GM03348 (cell line): ENCODE results near the gene PIBF1.
"Not testable (repeated sequence)": the region's sequence is repeated elsewhere in the genome, so short reads cannot be mapped to it uniquely, and the experiment has no call there.

Experiments used
- DNase-seq: peaks from one replicate; pipeline ENCODE4 v3.0.0; 2012; ENCODE audit warnings: low spot score

PIBF1 gene

GRCh38 chr13:72908416-72908815 lies 126.5 kb downstream of the PIBF1 start:
- DNase-seq: no peak

GRCh38 chr13:72911981-72912380 lies 130.0 kb downstream of the PIBF1 start:
- no peak for DNase-seq

- peak; percentile 9 for DNase-seq
Measured at GRCh38 chr13:72920097-72920496, 138.2 kb downstream of the PIBF1 start.

GRCh38 chr13:72931311-72931710 lies 149.4 kb downstream of the PIBF1 start:
- no peak for DNase-seq

GRCh38 chr13:72932250-72932649 lies 150.3 kb downstream of the PIBF1 start:
- DNase-seq: no peak

GRCh38 chr13:72946267-72946666 lies 164.3 kb downstream of the PIBF1 start:
- not testable (repeated sequence) for DNase-seq

GRCh38 chr13:72952529-72953141 lies 170.7 kb downstream of the PIBF1 start:
- no peak for DNase-seq

- DNase-seq: no peak
Measured at GRCh38 chr13:72953391-72953965, 171.5 kb downstream of the PIBF1 start.

GRCh38 chr13:72959643-72960042 lies 177.7 kb downstream of the PIBF1 start:
- DNase-seq: no peak

GRCh38 chr13:72960114-72960513 lies 178.2 kb downstream of the PIBF1 start:
- no peak for DNase-seq

GRCh38 chr13:72960541-72960940 lies 178.6 kb downstream of the PIBF1 start:
- DNase-seq: no peak

GRCh38 chr13:72963762-72964161 lies 181.8 kb downstream of the PIBF1 start:
- DNase-seq: no peak

GRCh38 chr13:72970301-72970880 lies 188.5 kb downstream of the PIBF1 start:
- DNase-seq: no peak

- DNase-seq: no peak
Measured at GRCh38 chr13:72970956-72971355, 189.0 kb downstream of the PIBF1 start.

GRCh38 chr13:72973234-72973633 lies 191.3 kb downstream of the PIBF1 start:
- no peak for DNase-seq

- peak; percentile 18 for DNase-seq
Measured at GRCh38 chr13:72983085-72983768, 201.3 kb downstream of the PIBF1 start.

GRCh38 chr13:72985610-72986009 lies 203.7 kb downstream of the PIBF1 start:
- no peak for DNase-seq

- no peak for DNase-seq
Measured at GRCh38 chr13:72986197-72986596, 204.3 kb downstream of the PIBF1 start.

GRCh38 chr13:72990953-72991352 lies 209.0 kb downstream of the PIBF1 start:
- no peak for DNase-seq

GRCh38 chr13:72998012-72998411 lies 216.1 kb downstream of the PIBF1 start:
- no peak for DNase-seq

- no peak for DNase-seq
Measured at GRCh38 chr13:73000027-73000674, 218.2 kb downstream of the PIBF1 start.

GRCh38 chr13:73001971-73002370 lies 220.0 kb downstream of the PIBF1 start:
- no peak for DNase-seq

- no peak for DNase-seq
Measured at GRCh38 chr13:73011751-73012150, 229.8 kb downstream of the PIBF1 start.
